Gastroesophageal sphincter (tissue), 3 donors: ENCODE measurements around the gene SMIM10L2A.
"Not testable (repeated sequence)": the region's sequence is repeated elsewhere in the genome, so short reads cannot be mapped to it uniquely, and the experiment has no call there.

Source experiments
- CTCF ChIP-seq, 4 experiments: fragments of 200-600 bp in 2 of 4; fragments of 450-650 bp in 2 of 4; sonication (generic) in 1 of 4; IDR thresholded peaks; one replicate each; pipeline ENCODE4 v1.5.1; 2017 to 2019; ENCODE audit warnings: antibody characterized with exemption in 4 of 4, mild to moderate bottlenecking in 2 of 4, moderate library complexity in 2 of 4
- EP300 ChIP-seq: sonication (generic); formaldehyde crosslinking; IDR thresholded peaks from one replicate; pipeline ENCODE4 v1.6.1; 2017; ENCODE audit warnings: antibody characterized with exemption, mild to moderate bottlenecking
- POLR2A ChIP-seq, 2 donors: fragments of 450-650 bp; IDR thresholded peaks; one replicate each; pipeline ENCODE4 v1.6.1; 2017; ENCODE audit warnings: antibody characterized with exemption in 2 of 2, mild to moderate bottlenecking in 2 of 2, moderate library complexity in 1 of 2
- POLR2AphosphoS5 ChIP-seq: sonication (generic); formaldehyde crosslinking; IDR thresholded peaks from one replicate; pipeline ENCODE4 v1.6.1; 2017; ENCODE audit warnings: antibody characterized with exemption

GRCh38 chrX:135423173-135423864 is 1.6 kb downstream of the SMIM10L2A start:
- TF ChIP-seq CTCF (IDR thresholded peaks at IDR 0.05); POLR2A (IDR thresholded peaks at IDR 0.05); POLR2AphosphoS5; EP300: not testable (repeated sequence)
